HS-27A (cell line): Measurements from ENCODE around the gene SIGMAR1.

ENCODE experiments used
- DNase-seq: peaks from one replicate; pipeline ENCODE4 v3.0.0-alpha.2; 2012; ENCODE audit warnings: low read depth, missing footprints

Gene SIGMAR1

DNA sequence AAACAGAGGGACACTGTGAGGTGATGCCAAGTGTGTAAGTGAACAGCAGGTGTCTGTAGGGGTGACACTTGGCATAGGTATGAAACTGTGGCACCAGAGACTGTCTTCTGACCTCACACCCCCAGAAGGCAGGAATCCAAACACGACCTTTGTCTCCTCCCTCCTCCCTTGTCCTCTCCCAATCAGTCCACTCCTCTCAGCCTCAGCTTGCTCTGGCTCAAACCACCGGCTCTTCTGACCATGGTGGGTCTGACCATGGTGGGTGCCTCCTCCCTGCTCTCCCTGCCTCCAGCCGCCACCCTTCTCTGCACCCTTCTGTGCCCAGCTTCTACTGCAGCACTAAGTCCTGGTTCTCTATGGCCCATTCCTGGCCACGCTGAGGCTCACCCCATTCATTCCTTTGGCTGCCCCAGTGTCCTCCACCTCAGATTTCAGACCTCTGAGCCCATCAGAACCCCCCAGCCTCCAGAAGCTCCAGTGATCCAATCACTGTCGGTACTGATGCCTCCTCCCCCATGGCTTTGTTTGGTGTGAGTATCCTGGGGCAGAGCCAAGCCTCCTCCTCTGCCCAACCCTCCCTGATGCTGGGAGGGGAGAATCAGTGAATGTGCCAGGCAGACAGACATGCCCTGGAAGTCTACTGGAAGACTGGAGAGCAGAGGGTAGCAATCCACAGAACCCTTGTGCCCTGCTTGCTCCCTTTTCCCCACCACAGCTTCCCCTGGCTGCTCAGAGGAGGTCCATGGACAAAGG lies 7.0 kb downstream of the SIGMAR1 start:
- DNase-seq, result no peak

DNA sequence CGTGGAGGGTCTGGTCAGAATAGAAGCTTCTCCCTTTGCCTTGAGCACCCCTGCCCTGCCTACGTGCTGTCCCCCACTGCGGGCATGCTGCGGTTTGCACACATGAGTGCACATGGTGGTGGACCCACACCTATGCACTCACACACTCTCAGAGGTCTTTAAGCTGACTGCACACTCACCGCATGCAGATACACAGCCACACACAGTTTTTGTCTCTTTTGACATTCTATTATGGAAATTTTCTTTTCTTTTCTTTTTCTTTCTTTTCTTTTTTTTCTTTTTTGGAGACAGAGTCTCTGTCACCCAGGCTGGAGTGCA lies 8.1 kb downstream of the SIGMAR1 start:
- no peak for DNase-seq

DNA sequence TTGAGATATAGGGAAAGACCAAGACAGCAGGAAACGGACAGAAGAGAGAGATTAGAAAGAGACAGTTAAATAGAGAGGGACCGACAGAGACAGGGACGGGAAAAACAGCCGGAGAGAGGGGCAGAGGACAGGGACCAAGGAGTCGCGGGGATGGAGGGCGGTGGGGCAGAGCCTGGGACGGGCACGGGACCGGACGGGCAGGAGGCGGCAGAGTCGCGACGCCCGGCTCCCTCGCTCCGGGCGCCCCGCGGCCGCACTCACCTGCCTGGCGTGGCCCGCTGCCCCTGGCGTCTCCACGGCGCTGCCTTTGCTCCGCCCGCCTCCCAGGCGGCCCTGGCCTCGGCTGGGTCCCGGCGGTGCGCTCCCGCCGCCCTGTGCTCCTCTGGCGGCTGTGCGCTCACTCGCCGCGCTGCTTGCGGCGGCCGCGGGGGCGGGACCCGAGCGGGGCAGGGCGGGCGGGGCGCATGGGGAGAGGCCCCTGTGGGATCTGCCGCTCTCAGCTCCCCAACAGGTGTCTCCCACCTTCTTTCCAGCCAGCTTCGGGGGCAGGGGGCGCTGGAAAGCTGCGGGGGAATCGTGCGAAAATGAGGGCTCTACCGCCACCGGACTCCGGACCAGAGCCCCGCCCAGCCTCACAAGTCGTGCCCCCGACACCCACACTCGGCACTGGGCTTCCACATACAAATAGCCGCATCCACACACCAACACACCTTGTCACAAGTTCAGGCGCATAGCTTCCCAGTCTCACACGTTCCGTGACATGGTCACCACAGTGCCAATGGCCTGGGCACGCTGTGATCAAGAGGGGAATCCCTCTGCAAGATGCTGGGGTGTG lies 8.7 kb downstream of the SIGMAR1 start, which contains the start of gene ARID3C:
Gene ARID3C, minus strand, starts transcription at position 411 of the 835 bp plus-strand sequence. CDS start 1,052 bp downstream, outside the sequence.
- DNase-seq, result no peak

DNA sequence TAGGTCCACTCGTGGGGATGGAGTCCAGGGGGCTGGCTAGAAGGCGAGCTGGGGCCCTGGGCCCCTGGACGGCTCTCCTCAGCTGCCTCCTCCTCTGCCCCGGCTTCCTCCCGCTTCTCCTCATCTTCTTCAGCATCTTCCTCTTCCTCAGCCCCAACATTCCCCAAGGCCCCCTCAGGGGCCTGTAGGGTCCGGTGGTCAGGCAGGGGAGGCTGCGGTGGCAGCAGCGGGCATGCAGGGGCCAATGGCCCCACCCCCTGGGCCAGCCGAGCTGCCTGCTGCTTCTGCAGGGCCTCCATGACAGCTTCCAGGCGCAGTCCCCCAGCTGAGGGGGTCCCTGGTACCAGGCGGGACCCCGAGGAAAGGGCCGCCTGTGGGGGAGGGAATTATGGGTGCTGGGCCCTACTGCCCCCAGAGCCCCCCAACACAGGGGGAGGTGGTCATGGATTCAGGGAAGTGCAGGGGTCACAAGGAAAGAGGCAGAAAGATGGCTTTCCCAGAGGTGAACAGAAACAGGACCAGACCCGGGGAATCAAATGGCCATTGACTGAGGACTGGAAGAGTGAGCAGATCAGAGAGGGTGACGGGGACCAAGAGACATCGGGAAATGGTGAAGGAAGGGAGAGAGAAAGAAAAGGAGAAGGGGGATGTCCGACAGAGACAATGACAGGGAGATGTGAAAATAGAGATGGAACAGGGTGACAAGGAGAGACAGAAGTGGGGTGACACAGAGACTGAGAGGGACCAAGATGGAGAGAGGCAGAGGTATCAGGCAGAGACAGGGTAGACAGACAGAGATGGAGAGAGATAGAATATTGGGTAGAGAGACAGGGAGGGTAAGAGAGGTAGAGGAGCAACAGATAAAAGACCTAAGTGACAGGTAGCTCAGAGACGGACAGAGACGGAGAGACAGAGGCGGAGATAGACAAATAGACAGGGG lies 9.6 kb downstream of the SIGMAR1 start:
- no peak for DNase-seq

DNA sequence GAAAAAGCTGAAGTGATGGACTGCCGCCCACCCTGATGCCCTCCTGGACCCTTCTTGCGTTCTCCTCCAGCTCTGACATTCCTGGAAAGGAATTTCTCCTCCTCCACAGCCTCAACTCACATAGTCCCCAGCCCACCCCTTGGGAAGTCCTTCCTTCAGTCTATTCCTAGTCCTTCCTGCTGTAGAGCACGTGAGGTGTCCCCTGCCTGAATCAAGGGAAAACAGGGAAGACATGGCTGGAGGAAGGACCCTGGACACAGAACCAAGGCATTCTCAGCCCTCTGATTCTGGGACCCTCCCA lies 12.5 kb downstream of the SIGMAR1 start:
- DNase-seq, result no peak

DNA sequence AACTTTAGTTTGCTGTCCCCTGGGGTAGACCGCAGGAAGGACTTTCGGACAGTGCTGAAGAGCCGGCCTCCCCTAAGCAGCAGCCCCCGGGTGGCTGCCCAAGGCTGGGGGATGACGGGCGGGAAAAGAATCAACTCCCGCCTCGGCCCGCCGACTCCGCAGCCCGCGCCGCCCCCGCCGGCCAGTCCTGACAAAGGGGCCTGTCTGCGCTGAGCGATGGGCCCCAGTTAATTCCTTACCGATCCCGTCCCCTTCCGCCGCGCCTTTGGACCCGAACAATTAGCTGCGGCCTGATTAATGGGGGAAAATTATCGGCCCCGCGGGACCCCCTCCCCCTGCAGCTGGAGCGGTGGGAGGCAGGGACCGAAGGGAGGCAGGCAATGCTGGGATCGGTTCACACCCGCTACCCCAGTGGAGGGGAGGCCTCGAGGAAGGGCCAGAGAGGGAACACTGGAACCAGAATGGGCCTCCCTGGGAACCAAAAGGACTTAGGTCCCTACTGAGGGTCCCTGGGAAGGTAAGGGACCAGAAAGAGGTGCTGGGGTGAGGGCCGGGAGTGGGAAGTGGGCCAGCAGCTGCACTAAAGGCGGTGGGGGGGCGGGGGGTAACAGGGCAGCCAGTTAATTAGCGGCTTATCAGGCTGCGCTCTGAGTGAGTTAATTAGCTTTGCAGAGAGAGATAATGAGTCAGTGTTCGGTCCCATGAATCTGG lies 13.0 kb downstream of the SIGMAR1 start:
- no peak for DNase-seq

DNA sequence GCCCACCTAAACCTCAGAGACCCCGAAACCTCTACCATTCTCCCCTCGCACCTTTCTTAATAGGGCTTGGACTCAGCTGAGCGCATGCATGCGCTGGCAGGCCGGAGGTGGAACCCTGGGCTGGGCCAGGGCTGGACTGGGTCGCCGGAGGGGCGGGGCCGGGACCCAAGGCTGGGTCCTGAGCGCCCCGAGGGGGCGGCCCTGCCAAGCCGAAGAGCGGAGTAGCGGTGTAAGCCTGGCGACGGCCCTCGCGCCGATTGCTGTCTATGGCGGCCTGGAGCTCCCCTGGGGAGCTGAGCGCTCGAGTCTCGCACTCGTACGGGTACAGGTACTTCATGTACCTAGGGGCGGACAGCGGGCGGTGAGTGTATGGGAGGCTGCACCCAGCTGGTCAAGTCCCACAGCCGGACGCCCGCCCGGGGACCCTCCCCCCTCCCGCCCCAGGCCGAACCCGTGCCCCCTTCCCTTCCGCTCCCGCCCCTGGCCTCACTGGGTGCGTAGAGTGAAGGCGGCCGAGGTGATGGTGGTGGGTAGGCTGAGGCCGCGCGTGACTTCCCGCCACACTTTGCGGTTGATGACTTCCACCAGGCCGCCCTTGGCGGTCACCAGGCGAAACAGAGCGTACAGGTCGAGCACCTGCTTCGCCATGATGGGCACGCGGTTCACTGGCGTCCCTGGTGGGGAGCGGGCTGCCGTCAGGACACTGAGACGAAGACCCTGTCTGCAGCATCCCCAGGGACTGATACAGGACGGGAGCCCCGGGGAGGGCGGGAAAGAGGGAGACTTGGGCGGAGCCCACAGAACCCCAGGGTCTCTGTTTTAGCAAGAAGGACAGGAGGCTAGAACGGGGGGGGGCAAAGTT lies 14.0 kb downstream of the SIGMAR1 start:
- DNase-seq, result no peak

DNA sequence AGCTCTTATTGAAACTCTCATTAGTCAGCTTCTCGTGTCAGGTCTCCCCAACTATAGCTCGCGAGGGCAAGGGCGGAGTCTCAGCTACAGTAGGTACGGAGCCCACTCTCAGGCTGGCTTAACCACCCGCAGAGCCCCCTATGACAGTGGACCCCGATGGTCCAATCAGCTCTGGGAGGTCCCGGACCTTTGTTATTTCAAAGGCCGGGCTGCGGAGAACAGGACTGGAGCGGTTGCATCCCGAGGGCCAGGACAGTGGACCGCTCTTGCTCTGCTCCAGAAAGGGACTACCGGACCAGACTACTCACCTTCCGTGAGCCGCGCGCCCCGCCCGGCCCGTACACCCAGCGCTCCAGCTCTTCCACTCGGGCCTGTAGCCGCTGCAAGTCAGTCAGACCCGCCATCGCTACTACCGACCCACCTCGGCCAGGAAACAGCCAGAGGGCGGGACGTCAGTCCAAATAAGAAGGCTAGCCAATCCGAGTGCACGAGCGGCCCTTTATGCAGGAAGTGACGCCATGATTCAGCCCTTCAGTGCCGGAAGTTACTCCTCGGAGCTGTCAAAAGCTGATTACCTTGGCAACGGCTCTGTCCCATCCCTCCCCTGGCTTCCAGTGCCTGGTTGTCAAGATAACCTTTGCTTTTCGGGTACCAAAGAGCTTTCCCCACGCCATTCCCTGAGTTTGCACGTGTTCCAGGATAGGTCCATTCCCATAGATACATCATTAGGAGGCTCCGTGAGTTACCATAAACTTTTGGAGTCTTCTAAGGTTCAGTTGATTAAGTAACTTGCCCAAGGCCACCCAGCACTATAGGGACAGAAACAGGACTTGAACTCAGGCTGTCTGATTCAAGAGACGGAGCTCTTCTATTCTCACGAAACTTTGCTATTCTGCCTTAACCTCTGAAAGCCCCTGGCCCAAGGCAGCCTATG lies 17.3 kb downstream of the SIGMAR1 start, which contains the start of gene DCTN3:
Gene DCTN3, minus strand, starts transcription at position 435 of the 934 bp plus-strand sequence. Its CDS starts 31 bp downstream, at position 404.
- DNase-seq, result peak; percentile 88

DNA sequence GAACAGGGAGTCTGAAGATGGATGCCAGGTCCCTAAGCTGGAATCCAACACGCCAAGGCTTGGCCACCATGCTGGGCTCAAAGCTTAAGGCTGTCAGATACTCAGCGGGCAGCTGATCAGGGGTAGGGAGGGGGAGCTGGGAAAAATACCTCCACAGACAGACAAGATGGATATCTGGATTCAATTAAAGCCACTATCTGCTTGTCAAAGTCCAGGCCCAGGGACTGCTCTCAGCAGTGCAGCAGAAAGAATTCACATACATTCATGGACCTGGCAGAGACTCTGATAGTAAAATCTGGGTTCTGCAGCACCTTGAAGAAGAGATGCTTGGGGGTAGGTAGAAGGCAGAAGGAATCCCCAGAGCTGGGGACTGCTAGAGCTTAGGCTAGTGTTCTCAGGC lies 22.5 kb downstream of the SIGMAR1 start:
- DNase-seq, result no peak

DNA sequence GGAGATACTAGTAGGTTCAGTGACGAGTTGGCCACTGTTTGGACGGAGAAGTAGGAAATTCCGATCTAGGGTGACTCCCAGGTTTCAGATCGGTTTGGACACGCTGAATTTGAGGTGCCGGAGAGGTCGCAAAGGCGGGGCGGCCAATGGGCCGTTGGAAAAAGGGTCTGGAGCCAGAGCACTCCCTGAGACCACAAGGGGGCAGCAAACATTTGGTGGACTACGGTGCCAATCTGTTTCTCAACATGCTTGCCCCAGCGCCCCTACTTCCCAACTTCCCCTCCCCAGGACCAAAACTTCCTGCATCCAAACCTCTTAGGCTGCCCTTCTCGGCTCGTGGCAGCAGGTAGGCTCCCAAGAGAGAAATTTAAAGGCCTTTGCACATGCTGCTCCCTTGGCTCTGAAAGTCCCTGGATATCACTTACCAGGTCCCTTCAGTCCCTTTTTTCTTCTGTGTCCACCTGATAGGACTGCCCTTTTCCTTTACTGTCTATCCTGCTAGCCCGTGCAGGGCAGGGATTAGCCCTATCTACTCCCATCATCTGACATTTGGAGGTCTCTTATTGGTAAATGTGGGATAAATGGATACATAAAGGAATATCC lies 24.7 kb downstream of the SIGMAR1 start:
- peak; percentile 77 for DNase-seq

DNA sequence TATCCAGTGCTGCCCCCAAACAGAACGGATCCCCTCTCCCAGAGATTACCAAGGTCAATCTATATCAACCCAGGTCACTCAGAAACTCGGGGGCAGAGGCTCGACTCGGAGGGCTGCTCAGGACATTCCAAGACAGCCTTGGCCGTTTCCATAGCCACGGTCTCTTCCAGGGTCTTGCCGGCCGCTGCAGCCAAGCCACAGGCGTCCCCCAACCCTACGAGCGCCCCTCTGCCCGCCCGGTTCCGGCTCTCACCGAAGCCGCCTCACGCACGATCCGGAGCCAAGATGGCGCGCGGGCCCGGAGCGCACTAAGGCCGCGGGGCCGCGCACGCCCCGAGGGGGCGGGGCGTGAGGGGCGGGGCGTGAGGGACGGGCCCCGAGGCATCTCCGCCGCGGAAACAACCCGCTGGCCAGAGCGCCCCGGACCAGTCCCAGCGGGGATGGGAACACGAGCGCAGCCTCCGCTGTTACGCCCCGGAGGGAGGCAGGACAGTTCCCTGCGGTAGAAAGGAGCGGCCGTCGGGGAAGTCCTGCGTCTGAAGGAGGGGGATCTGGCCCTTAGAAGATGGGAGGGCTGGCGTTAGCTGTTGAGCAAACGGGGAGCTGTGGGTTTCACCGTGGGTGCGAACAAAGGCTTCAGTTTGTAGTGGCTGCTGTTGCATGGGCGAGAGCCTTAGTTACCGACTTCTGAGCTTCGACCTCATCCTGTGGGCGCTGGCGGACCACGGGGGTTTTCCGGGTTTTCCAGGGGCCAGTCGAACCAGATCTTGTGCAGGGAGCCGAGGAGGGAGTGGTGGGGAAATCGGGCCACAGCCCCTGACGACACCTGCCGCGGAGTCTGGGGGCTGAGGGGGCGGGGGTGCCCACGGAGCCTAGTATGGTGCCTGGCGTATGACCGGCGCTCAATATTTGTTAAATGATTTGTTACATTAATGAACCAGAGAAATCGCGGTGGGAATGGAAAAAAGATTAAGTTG lies 25.5 kb downstream of the SIGMAR1 start, which contains the start of gene RPP25L:
Gene RPP25L, minus strand, starts transcription at position 287 of the 977 bp plus-strand sequence. CDS start 801 bp downstream, outside the sequence.
- peak; percentile 69 for DNase-seq

DNA sequence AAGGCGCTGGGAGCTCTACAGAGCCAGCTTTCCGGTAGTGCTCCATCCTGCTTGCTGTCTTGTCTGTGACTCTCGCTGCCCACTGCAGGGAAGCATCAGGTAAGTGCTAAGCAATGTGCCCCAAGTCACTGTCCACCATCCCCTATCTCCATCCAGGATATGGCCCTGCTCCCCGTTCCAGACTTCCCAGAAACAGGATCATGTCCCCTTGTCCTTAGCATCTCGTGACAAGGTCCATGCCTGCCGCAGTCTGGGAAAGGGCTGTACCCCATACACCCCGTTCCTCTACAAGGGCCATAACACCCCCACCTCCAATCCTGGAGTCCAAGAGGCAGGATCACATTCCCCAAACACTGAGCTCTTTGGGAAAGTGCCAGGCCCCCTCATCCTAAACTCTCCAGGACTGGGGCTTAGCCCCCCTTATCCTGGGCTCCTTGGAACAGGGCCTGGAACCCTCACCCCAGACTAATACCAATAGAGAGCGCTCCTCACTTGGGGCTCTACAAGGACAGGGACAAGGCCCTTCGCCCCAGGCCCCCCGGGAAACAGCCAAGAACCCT lies 26.3 kb downstream of the SIGMAR1 start:
- no peak for DNase-seq

DNA sequence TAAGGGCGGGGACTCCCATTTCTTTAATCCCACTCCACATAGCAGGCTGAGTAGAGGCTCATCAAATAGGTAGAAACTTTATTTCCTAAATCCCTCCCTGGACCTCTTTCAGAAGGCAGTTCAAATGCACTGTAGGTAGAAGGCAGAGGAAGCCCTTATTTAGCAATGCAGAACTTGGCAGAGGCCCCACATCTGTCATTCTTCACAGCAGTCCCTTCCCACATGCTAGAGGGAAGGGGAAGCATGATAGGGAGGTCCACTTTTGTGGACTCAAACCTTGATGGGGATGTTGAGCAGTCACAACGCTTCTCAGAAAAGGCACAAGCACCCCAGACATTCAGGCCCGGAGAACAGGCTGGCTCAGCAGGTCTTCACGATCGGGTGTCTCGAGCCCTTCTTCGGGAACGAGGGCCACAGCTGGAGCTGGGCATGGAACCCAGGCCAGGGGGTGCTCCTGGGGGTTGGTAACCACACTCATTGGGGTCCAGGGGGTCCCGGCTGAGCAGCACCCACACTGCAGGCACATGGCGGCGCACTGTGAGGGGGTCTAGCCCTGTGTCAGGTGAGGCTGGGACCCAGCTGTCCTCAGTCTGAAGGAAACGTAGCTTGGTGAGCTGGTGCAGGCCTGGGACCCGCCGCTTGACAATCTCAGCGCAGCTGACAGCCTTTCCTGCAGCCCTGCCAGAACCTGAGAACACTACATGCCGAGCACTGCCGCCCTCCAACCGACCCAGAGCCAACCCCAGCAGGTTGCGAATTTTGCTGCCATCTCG lies 27.0 kb downstream of the SIGMAR1 start:
- DNase-seq, result no peak

DNA sequence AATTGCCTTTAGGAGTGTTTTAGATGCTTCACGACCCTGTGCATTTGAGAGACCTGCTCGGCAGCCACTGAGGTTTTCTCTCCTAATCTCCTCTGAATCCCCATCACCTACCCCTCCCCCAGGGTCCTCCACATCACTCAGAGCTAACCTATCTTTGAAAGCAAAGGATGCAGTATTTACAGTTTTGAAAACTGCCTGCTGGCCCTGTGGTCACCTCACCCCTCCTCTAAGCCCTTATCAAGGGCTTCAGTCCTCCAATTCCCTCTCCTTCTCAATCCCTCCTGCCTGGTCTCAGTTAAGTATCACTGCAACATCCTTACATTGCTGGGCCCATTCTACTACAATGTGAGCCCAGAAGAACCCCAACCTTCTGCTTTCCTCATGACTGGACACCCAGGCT lies 30.3 kb downstream of the SIGMAR1 start:
- DNase-seq, result no peak

DNA sequence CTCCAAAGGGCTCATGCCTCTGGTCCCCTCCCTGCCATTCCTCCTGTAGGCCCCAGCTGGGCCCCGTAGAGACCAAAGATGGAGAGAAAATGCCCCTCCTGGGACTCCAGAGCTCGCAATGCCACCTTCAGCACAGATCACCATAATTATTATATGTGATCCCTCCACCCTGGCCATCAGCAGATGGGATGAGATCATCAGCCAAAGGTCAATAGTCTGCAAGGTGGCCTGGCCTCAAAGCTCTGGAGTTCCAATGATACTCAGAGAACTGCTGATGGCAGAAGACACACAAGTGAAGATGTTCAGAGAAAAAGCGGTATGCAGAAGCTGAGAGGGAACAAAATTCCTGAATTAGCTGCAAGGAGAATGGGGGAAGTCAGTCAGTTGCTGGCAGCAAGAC lies 30.7 kb downstream of the SIGMAR1 start:
- no peak for DNase-seq

DNA sequence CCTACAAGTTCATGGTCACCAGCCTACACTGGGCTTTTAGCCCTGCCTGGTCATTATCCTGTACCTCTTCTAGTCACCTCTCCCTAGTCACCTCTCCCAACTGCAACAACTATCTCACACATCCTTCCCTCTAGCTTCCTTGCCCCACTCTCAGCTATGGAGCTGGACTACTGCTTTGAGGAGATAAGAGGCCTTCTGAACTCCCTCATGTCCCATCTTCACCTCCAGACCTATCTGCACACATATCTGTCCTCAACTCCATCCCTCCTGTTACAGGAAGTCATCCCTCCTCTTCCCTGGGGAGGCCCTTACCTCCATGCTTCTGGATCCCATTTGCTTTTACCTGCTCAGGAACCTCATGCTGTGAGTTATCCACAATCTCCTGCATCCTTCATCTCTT lies 31.4 kb downstream of the SIGMAR1 start:
- DNase-seq, result no peak
